Memory B cell (primary cell): Measurements from ENCODE around the gene NCLN.
A peak's percentile ranks its signal among the peaks of the same experiment; 100 is the strongest.
"Not testable (repeated sequence)": the region's sequence is repeated elsewhere in the genome, so short reads cannot be mapped to it uniquely, and the experiment has no call there.

ENCODE experiments used
- ATAC-seq: fragments of 150-1000 bp; cut with Tn5 transposase; 2 replicates; pipeline ENCODE4 v1.10.0; 2021; ENCODE audit warnings: low read depth, mild to moderate bottlenecking, moderate library complexity
- DNase-seq, 2 donors: peaks; one replicate each; pipeline ENCODE4 v3.0.0; 2022; ENCODE audit warnings: low spot score in 2 of 2
- H3K27ac Mint-ChIP-seq: one replicate; pipeline ENCODE4 v1.8.0; 2022; ENCODE audit warnings: mild to moderate bottlenecking, moderate library complexity, mixed read lengths
- H3K27me3 Mint-ChIP-seq: one replicate; pipeline ENCODE4 v1.8.0; 2022; ENCODE audit warnings: mixed read lengths
- H3K36me3 Mint-ChIP-seq: one replicate; pipeline ENCODE4 v1.8.0; 2022; ENCODE audit warnings: mild to moderate bottlenecking, mixed read lengths
- H3K4me1 Mint-ChIP-seq: one replicate; pipeline ENCODE4 v1.8.0; 2022; ENCODE audit warnings: mixed read lengths
- H3K4me3 Mint-ChIP-seq: one replicate; pipeline ENCODE4 v1.8.0; 2022; ENCODE audit warnings: mild to moderate bottlenecking, moderate library complexity, mixed read lengths
- H3K9me3 Mint-ChIP-seq: one replicate; pipeline ENCODE4 v1.8.0; 2022; ENCODE audit warnings: mixed read lengths

Gene NCLN

GRCh38 chr19:3206216-3206953, 20.7 kb downstream of the NCLN start:
- Mint-ChIP-seq H3K27ac (no peak overlapping the region), H3K27me3 (no peaks in the 10 kb centered on the region), H3K4me1 (peaks cover 6% of the 10 kb centered on the region), H3K9me3 (no peaks in the 10 kb centered on the region), H3K36me3 (peaks cover 8% of the 10 kb centered on the region), H3K4me3 (no peak overlapping the region)
- ATAC-seq (no peak), DNase-seq (no peak)

GRCh38 chr19:3207461-3208242, 21.9 kb downstream of the NCLN start:
- Mint-ChIP-seq H3K4me1 (peaks cover 6% of the 10 kb centered on the region), H3K36me3 (peaks cover 8% of the 10 kb centered on the region), H3K4me3 (no peak overlapping the region), H3K27ac (no peak overlapping the region), H3K9me3 (no peaks in the 10 kb centered on the region), H3K27me3 (no peaks in the 10 kb centered on the region)
- DNase-seq = no peak
- ATAC-seq = no peak

GRCh38 chr19:3208317-3209207, 22.8 kb downstream of the NCLN start:
- Mint-ChIP-seq H3K4me1 (peaks cover 8% of the 10 kb centered on the region), H3K9me3 (no peaks in the 10 kb centered on the region)
- no peak for ATAC-seq

DNA sequence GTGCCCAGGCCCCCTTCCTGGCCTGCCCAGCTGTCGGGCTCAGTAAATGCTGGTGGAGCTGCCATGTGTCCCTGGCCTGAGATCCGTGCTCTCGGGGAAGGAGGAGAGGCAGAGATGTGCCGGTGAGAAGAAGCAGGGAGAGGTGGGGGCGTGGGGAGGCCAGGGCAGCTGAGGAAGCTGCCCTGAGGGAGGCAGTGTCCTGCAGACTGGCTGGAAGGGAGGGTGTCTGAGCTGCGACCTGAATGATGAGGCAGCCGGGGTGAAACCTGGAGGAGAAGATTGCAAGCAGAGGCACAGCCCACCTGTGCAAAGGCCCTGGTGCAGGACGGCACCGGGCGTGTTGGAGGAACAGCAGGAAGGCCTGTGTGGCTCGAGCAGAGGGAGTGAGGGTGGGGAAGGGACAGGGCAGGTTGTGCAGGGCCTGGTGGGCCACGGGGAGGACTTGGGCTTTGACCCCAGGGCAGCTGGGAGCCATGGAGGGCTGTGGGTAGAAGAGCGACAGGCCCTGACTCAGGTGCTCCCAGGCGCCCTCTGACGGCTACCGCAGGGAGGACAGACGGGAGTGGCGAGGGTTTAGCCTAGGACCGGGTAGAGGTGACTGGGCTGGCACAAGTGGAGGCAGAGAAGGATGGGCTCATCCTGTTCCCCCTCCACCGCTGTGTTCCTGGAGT, 24.8 kb downstream of the NCLN start:
- H3K9me3 Mint-ChIP-seq = no peaks in the 10 kb centered on the region
- ATAC-seq = peak; percentile 80
- no peak overlapping the region for H3K4me3 Mint-ChIP-seq
- peaks cover 7% of the 10 kb centered on the region for H3K36me3 Mint-ChIP-seq
- peak overlapping the region; percentile 14 for H3K27ac Mint-ChIP-seq
- peaks cover 8% of the 10 kb centered on the region for H3K4me1 Mint-ChIP-seq
- H3K27me3 Mint-ChIP-seq = no peaks in the 10 kb centered on the region
- DNase-seq = peak; percentile 58 to 76

More at GRCh38 chr19:3208317-3209207, 22.8 kb downstream of the NCLN start:
- Mint-ChIP-seq H3K4me3 (no peak overlapping the region), H3K27ac (no peak overlapping the region), H3K36me3 (peaks cover 9% of the 10 kb centered on the region), H3K27me3 (no peaks in the 10 kb centered on the region)
- no peak for DNase-seq

GRCh38 chr19:3211191-3211590, 25.5 kb downstream of the NCLN start:
- Mint-ChIP-seq H3K4me1 (peaks cover 8% of the 10 kb centered on the region), H3K4me3 (no peak overlapping the region), H3K36me3 (peaks cover 7% of the 10 kb centered on the region), H3K27ac (no peak overlapping the region), H3K9me3 (no peaks in the 10 kb centered on the region), H3K27me3 (no peaks in the 10 kb centered on the region)
- ATAC-seq (no peak), DNase-seq (no peak)

DNA sequence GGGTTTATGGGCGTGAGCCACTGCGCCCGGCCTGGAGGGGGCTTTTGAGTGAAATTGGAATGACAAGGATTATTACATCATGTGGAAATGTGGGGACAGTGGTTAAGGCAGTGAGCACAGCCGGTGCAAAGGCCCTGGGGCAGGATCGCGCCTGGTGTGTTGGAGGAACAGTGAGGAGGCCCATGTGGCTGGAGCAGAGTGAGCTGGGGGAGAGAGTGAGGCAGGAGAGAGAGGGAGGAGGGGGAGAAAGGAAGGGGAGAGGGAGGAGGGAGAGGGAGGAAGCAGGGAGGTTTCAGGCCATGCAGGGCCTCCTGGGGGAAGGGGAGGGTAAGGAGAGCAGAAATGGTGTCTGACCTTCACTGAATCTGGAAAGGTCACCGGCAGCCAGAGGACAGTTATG, 27.4 kb downstream of the NCLN start:
- H3K36me3 Mint-ChIP-seq = peaks cover 2% of the 10 kb centered on the region
- no peak for DNase-seq

GRCh38 chr19:3216874-3217273, 31.1 kb downstream of the NCLN start:
- H3K4me3 Mint-ChIP-seq = no peak overlapping the region

More for the DNA sequence above, 27.4 kb downstream of the NCLN start:
- Mint-ChIP-seq H3K4me1 (peaks cover 8% of the 10 kb centered on the region), H3K4me3 (peak overlapping the region; percentile 56), H3K27me3 (no peaks in the 10 kb centered on the region), H3K27ac (no peak overlapping the region), H3K9me3 (no peaks in the 10 kb centered on the region)
- ATAC-seq = no peak

DNA sequence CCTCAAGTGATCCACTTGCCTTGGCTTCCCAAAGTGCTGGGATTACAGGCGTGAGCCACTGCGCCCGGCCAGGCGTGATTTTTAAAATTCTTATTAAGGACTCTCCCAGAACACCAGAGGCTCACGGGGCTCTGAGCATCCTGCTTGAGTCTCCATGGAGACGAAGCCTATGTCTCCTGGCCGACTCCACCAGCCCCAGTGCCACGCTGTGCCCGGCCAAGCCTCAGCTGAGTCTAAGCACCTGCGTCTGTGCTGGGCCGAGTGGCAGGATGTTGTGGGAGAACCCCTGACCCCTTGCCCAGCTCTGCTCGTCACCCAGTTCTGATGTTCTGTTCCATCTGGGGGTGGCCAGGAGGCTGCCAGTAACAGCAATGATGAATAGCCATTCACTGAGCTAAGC, 34.8 kb downstream of the NCLN start:
- DNase-seq (no peak), ATAC-seq (no peak)
- H3K4me1 Mint-ChIP-seq = peaks cover 7% of the 10 kb centered on the region
- H3K9me3 Mint-ChIP-seq = no peaks in the 10 kb centered on the region
- no peak overlapping the region for H3K27ac Mint-ChIP-seq
- no peaks in the 10 kb centered on the region for H3K36me3 Mint-ChIP-seq
- no peak overlapping the region for H3K4me3 Mint-ChIP-seq
- peaks cover 14% of the 10 kb centered on the region for H3K27me3 Mint-ChIP-seq

More at GRCh38 chr19:3216874-3217273, 31.1 kb downstream of the NCLN start:
- ATAC-seq (no peak), DNase-seq (no peak)
- H3K27ac Mint-ChIP-seq = no peak overlapping the region
- no peaks in the 10 kb centered on the region for H3K9me3 Mint-ChIP-seq
- H3K27me3 Mint-ChIP-seq = peaks cover 1% of the 10 kb centered on the region
- H3K36me3 Mint-ChIP-seq = peaks cover 2% of the 10 kb centered on the region
- H3K4me1 Mint-ChIP-seq = peaks cover 2% of the 10 kb centered on the region

GRCh38 chr19:3221576-3221975, 35.8 kb downstream of the NCLN start:
- DNase-seq, H3K9me3 Mint-ChIP-seq, H3K36me3 Mint-ChIP-seq, H3K27ac Mint-ChIP-seq, ATAC-seq, H3K4me3 Mint-ChIP-seq, H3K4me1 Mint-ChIP-seq: not testable (repeated sequence)
- H3K27me3 Mint-ChIP-seq = peaks cover 16% of the 10 kb centered on the region

GRCh38 chr19:3222709-3223108, 37.0 kb downstream of the NCLN start:
- no peak for ATAC-seq
- DNase-seq = no peak
- Mint-ChIP-seq H3K4me3 (peak overlapping the region; percentile 24), H3K9me3 (no peaks in the 10 kb centered on the region), H3K27me3 (peaks cover 19% of the 10 kb centered on the region), H3K27ac (no peak overlapping the region), H3K4me1 (peaks cover 7% of the 10 kb centered on the region), H3K36me3 (no peaks in the 10 kb centered on the region)

DNA sequence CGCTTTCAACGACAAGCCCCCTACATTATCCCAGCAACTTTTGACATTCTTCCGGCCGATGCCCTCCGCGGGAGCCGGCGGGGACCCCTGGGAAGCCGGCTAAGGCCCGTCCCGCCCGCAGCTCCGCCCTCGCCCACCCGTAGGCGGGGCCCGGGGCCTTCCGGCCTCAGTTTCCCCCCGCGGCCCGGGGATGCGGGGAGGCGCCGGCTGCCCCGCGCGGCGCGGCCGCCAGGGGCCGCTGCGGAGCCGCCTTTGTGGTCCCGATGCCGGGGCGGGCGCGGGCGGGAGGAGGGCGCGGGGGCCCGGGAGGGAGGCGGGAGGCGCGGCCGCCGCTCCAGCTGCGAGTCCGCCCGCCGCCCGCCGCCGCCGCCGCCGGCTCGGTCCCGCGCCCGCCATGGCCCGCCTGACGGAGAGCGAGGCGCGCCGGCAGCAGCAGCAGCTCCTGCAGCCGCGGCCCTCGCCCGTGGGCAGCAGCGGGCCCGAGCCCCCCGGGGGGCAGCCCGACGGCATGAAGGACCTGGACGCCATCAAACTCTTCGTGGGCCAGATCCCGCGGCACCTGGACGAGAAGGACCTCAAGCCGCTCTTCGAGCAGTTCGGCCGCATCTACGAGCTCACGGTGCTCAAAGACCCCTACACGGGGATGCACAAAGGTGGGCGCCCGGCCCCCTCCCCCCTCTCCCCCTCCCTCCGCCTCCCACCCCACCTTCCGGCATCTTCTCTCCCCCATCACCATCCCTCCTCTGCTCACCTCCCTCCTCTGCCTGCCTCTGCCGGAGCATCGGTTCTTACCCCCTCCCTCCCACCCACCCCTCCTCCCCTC, 38.8 kb downstream of the NCLN start, which contains the start of gene CELF5:
CELF5 (plus strand) TSS at position 316 of the 823 bp plus-strand sequence; CDS start at position 395, 79 bp downstream.
- DNase-seq (peak in 1 of 2 donors; percentile 56), ATAC-seq (peak; percentile 67)
- Mint-ChIP-seq H3K4me3 (peak within 1 kb of the TSS; percentile 76), H3K36me3 (no peaks in the 10 kb centered on the region), H3K27me3 (peaks cover 25% of the 10 kb centered on the region), H3K27ac (no peak within 1 kb of the TSS), H3K4me1 (peaks cover 11% of the 10 kb centered on the region), H3K9me3 (no peaks in the 10 kb centered on the region)

DNA sequence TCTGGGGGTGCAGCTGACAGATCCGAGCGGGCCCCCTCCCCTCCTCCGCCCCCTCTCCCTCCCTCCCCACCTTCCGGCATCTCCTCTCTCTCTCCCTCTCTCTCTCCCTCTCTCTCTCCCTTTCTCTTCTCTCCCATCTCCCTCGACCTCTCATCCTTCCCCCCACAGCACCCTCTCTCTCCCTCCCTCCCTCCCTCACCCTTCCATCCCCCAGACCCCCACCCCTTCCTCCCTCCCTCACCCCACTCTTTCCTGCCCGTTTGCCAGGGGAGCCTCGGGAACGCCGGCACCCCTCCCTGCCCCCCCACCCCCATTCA, 39.4 kb downstream of the NCLN start:
- Mint-ChIP-seq H3K4me3 (peak overlapping the region; percentile 76), H3K27ac (no peak overlapping the region), H3K9me3 (no peaks in the 10 kb centered on the region), H3K36me3 (no peaks in the 10 kb centered on the region), H3K4me1 (peaks cover 11% of the 10 kb centered on the region), H3K27me3 (peaks cover 25% of the 10 kb centered on the region)
- DNase-seq (no peak), ATAC-seq (no peak)

DNA sequence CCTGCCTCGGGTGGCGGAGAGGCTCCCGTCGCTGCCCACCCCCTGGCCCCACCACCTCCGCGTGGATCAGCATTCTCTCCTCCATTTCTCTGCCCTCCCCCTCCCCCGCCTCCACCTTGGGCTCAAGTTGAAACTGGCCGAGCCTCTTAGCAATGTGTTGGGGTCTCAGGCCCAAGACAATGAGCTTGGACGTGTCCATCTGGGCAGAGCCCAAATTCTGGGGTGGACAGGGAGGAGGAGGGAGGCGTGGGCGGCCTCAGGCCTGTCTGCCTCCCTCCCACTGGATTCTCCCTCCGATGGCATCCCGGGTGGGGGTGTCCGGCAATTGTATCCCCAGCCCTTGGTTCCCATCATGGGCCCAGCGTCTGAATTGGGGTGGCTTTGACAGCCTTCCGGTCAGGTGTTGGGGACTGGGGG, 40.0 kb downstream of the NCLN start:
- no peak overlapping the region for H3K27ac Mint-ChIP-seq
- H3K36me3 Mint-ChIP-seq = no peaks in the 10 kb centered on the region
- H3K4me3 Mint-ChIP-seq = no peak overlapping the region
- DNase-seq (no peak), ATAC-seq (no peak)
- H3K9me3 Mint-ChIP-seq = no peaks in the 10 kb centered on the region
- H3K27me3 Mint-ChIP-seq = peaks cover 25% of the 10 kb centered on the region
- peaks cover 11% of the 10 kb centered on the region for H3K4me1 Mint-ChIP-seq
